Panc1 (cell line): ENCODE measurements around the gene PDGFRA. TPM values are rescaled to one million over a fixed set of nuclear protein-coding genes. Genes with fewer than 3 reads are reported as not detected.

Experiments used
- ATAC-seq: fragments of 200-7000 bp; cut with Tn5 transposase; 2 replicates; pipeline ENCODE4 v1.9.1; 2020; ENCODE audit warnings: mild to moderate bottlenecking, moderate library complexity
- BruUV-seq: library from RNA; stranded (reverse); fragments of 400-500 nt; replicated peaks from 2 replicates; lab custom pipeline; 2021; lab: Mats Ljungman, UMichigan
- CTCF ChIA-PET: fragments of 300-600 bp; sonication (Branson Sonifier 250); formaldehyde crosslinking; loops from one replicate; lab custom pipeline; 2022; ENCODE audit warnings: antibody characterized with exemption; lab: Charles Lee
- POLR2A ChIA-PET: fragments of 300-600 bp; sonication (Branson Sonifier 250); formaldehyde crosslinking; loops from one replicate; lab custom pipeline; 2022; ENCODE audit warnings: antibody characterized with exemption; lab: Charles Lee
- DNase-seq: peaks from one replicate; pipeline ENCODE4 v3.0.0-alpha.2; 2010; ENCODE audit warnings: low read depth, low spot score
- H3K27ac ChIP-seq: 2 replicates; pipeline ENCODE4 v1.5.1; 2011; ENCODE audit warnings: mild to moderate bottlenecking, low read length, inconsistent platforms
- H3K27me3 ChIP-seq: fragments of 200-500 bp; sonication (Bioruptor generic); 2 replicates; pipeline ENCODE4 v1.6.0; 2014; ENCODE audit warnings: low read length, inconsistent platforms; ENCODE audit not compliant: control insufficient read depth, insufficient read depth
- H3K36me3 ChIP-seq: fragments of 200-500 bp; sonication (Bioruptor generic); 2 replicates; pipeline ENCODE4 v1.5.1; 2014; ENCODE audit warnings: inconsistent platforms, mild to moderate bottlenecking, low read length, moderate library complexity; ENCODE audit not compliant: control insufficient read depth, insufficient read depth
- H3K4me1 ChIP-seq: 2 replicates; pipeline ENCODE4 v1.5.1; 2011; ENCODE audit warnings: inconsistent platforms, mild to moderate bottlenecking, low read length, moderate library complexity; ENCODE audit not compliant: control insufficient read depth, insufficient read depth
- H3K4me3 ChIP-seq, 2 experiments: 2 replicates each; pipeline ENCODE4 v1.5.1; 2011 to 2012; ENCODE audit warnings: low read depth in 2 of 2, low read length in 2 of 2, mild to moderate bottlenecking in 2 of 2, inconsistent platforms in 1 of 2, moderate library complexity in 1 of 2
- H3K9me3 ChIP-seq: fragments of 200-500 bp; sonication (Bioruptor generic); 2 replicates; pipeline ENCODE4 v1.5.1; 2014; ENCODE audit warnings: low read depth, mild to moderate bottlenecking, inconsistent platforms, low read length, moderate library complexity; ENCODE audit not compliant: control insufficient read depth, insufficient read depth
- POLR2AphosphoS5 ChIP-seq: IDR thresholded peaks from 2 replicates; pipeline ENCODE4 v1.6.1; 2012; ENCODE audit warnings: mild to moderate bottlenecking, low read depth, low read length, moderate library complexity
- SIN3A ChIP-seq: IDR thresholded peaks from 2 replicates; pipeline ENCODE4 v1.6.1; 2012; ENCODE audit warnings: low read depth, mild to moderate bottlenecking, low read length, moderate library complexity, borderline replicate concordance; ENCODE audit not compliant: insufficient read depth
- TCF7L2 ChIP-seq: IDR thresholded peaks from 2 replicates; pipeline ENCODE4 v1.6.1; 2011; ENCODE audit warnings: mild to moderate bottlenecking, low read depth, low read length, inconsistent platforms
- in situ Hi-C: cut with HindIII; loops from 2 replicates; pipeline ENCODE4 v1.10.0; 2016; ENCODE audit warnings: low sequenced_read_pairs, low pct_unique_long_range_greater_than_20kb
- intact Hi-C: fragments of 100-400 bp; cut with micrococcal nuclease; formaldehyde crosslinking; loops from one replicate; pipeline ENCODE4 v1.10.0; 2022; ENCODE audit not compliant: unreplicated experiment
- total RNA-seq: library from RNA; stranded (reverse); gene quantifications from one replicate; pipeline ENCODE4 v1.2.1, GENCODE V29; 2021; ENCODE audit not compliant: unreplicated experiment
- TF ChIP-seq, protein P1 (sequence below): fragments of 450-650 bp; IDR thresholded peaks from 2 replicates; pipeline ENCODE4 v1.5.1; 2017; ENCODE audit warnings: mild to moderate bottlenecking
- TF ChIP-seq, protein P2 (sequence below), 2 experiments: IDR thresholded peaks; 2 replicates each; pipeline ENCODE4 v1.6.1; 2011 to 2012; ENCODE audit warnings: low read depth in 2 of 2, control low read depth in 1 of 2, low read length in 1 of 2, mild to moderate bottlenecking in 1 of 2, moderate library complexity in 1 of 2; ENCODE audit not compliant: insufficient read depth in 1 of 2

The PDGFRA gene
- total RNA-seq, 1 experiment from 2014 or later = 0.15 TPM

- ATAC-seq (peak; percentile 81), DNase-seq (peak; percentile 39)
- intact Hi-C loops (loop anchor here (2.0 kb wide), 1 partner anchor 325 kb away; no protein-coding TSS in a partner anchor), in situ Hi-C loops (no loop called here)
- Histone ChIP-seq H3K4me1 (peaks cover 5% of the 10 kb centered on the region; the same call in 1 of the 2 replicates), H3K36me3 (no peaks in the 10 kb centered on the region), H3K27me3 (peaks cover 11% of the 10 kb centered on the region; the same call in 1 of the 2 replicates), H3K4me3 (peak overlapping the region; percentile 34 to 54), H3K27ac (no peak overlapping the region), H3K9me3 (no peaks in the 10 kb centered on the region)
- no peak for TF ChIP-seq POLR2AphosphoS5
- TF ChIP-seq, protein P1, sequence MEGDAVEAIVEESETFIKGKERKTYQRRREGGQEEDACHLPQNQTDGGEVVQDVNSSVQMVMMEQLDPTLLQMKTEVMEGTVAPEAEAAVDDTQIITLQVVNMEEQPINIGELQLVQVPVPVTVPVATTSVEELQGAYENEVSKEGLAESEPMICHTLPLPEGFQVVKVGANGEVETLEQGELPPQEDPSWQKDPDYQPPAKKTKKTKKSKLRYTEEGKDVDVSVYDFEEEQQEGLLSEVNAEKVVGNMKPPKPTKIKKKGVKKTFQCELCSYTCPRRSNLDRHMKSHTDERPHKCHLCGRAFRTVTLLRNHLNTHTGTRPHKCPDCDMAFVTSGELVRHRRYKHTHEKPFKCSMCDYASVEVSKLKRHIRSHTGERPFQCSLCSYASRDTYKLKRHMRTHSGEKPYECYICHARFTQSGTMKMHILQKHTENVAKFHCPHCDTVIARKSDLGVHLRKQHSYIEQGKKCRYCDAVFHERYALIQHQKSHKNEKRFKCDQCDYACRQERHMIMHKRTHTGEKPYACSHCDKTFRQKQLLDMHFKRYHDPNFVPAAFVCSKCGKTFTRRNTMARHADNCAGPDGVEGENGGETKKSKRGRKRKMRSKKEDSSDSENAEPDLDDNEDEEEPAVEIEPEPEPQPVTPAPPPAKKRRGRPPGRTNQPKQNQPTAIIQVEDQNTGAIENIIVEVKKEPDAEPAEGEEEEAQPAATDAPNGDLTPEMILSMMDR = no peak
- no peak for TF ChIP-seq SIN3A
- TF ChIP-seq, protein P2, sequence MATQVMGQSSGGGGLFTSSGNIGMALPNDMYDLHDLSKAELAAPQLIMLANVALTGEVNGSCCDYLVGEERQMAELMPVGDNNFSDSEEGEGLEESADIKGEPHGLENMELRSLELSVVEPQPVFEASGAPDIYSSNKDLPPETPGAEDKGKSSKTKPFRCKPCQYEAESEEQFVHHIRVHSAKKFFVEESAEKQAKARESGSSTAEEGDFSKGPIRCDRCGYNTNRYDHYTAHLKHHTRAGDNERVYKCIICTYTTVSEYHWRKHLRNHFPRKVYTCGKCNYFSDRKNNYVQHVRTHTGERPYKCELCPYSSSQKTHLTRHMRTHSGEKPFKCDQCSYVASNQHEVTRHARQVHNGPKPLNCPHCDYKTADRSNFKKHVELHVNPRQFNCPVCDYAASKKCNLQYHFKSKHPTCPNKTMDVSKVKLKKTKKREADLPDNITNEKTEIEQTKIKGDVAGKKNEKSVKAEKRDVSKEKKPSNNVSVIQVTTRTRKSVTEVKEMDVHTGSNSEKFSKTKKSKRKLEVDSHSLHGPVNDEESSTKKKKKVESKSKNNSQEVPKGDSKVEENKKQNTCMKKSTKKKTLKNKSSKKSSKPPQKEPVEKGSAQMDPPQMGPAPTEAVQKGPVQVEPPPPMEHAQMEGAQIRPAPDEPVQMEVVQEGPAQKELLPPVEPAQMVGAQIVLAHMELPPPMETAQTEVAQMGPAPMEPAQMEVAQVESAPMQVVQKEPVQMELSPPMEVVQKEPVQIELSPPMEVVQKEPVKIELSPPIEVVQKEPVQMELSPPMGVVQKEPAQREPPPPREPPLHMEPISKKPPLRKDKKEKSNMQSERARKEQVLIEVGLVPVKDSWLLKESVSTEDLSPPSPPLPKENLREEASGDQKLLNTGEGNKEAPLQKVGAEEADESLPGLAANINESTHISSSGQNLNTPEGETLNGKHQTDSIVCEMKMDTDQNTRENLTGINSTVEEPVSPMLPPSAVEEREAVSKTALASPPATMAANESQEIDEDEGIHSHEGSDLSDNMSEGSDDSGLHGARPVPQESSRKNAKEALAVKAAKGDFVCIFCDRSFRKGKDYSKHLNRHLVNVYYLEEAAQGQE (IDR thresholded peaks at IDR 0.05; ENCODE audit: insufficient read depth in 1 of 2, low read depth in 2 of 2, low read length in 1 of 2) = no peak
- no peak for TF ChIP-seq TCF7L2
- ChIA-PET POLR2A (no interaction called here), CTCF (no interaction called here)
- BruUV-seq = no TSS peak
Observed at GRCh38 chr4:54227256-54228055, 1.6 kb upstream of the PDGFRA start.

GRCh38 chr4:54228056-54228527, 1.0 kb upstream of the PDGFRA start:
- Histone ChIP-seq H3K9me3 (no peaks in the 10 kb centered on the region), H3K27ac (no peak overlapping the region), H3K27me3 (peaks cover 11% of the 10 kb centered on the region; the same call in 1 of the 2 replicates), H3K4me1 (peaks cover 5% of the 10 kb centered on the region; the same call in 1 of the 2 replicates), H3K36me3 (no peaks in the 10 kb centered on the region), H3K4me3 (peak overlapping the region; percentile 34 to 54)
- POLR2A ChIA-PET = no interaction called here
- CTCF ChIA-PET = no interaction called here
- DNase-seq = peak; percentile 32
- BruUV-seq = no TSS peak
- in situ Hi-C loops = no loop called here
- intact Hi-C loops = no loop called here
- no peak for TF ChIP-seq TCF7L2
- TF ChIP-seq, protein P1 = peak; percentile 84
- peak; percentile 83 for ATAC-seq
